T-cell (primary cell): ENCODE results near the gene GLI2. TPM values are rescaled to one million over a fixed set of nuclear protein-coding genes. Genes with fewer than 3 reads are reported as not detected.

Experiments
- ATAC-seq, 4 experiments: fragments of 200-7000 bp in 3 of 4; fragments of 150-1000 bp in 1 of 4; cut with Tn5 transposase; replicated peaks in 1 of 4; 1 replicate in 3 of 4; 2 replicates in 1 of 4; pipeline ENCODE4 v1.10.0; 2021; ENCODE audit warnings: moderate library complexity in 3 of 4, mild to moderate bottlenecking in 2 of 4, moderate number of reproducible peaks in 1 of 4
- CTCF ChIA-PET, 2 donors: fragments of 300-600 bp; sonication (Branson Sonifier 250); formaldehyde crosslinking; loops; one replicate each; lab custom pipeline; 2022; ENCODE audit warnings: antibody characterized with exemption in 2 of 2; lab: Charles Lee
- POLR2A ChIA-PET, 2 donors: fragments of 300-600 bp; sonication (Branson Sonifier 250); formaldehyde crosslinking; loops; one replicate each; lab custom pipeline; 2022; ENCODE audit warnings: antibody characterized with exemption in 2 of 2; lab: Charles Lee
- DNase-seq, 35 experiments: peaks; one replicate each; pipeline versions ENCODE4 v3.0.0 to v3.0.0-alpha.2; 2013 to 2023
- H3K27ac ChIP-seq: one replicate; pipeline ENCODE4 v1.5.1; 2013; ENCODE audit warnings: low read length
- H3K27me3 ChIP-seq, 2 experiments: replicated peaks in 1 of 2; 1 replicate in 1 of 2; 2 replicates in 1 of 2; pipeline versions ENCODE4 v1.6.1 to v1.7.0; 2013; ENCODE audit warnings: low read length in 1 of 2, mixed read lengths in 1 of 2; ENCODE audit not compliant: control insufficient read depth in 2 of 2, insufficient read depth in 2 of 2; ENCODE audit errors: extremely low read depth in 1 of 2
- H3K36me3 ChIP-seq, 2 donors: 1 replicate in 1 of 2; 2 replicates in 1 of 2; pipeline versions ENCODE4 v1.6.1 to v1.7.0; 2013; ENCODE audit warnings: low read length in 1 of 2; ENCODE audit not compliant: control insufficient read depth in 2 of 2, insufficient read depth in 1 of 2; ENCODE audit errors: extremely low read depth in 1 of 2
- H3K4me1 ChIP-seq, 2 experiments: 1 replicate in 1 of 2; 2 replicates in 1 of 2; pipeline versions ENCODE4 v1.6.1 to v1.7.0; 2013; ENCODE audit warnings: low read length in 2 of 2, mixed read lengths in 1 of 2; ENCODE audit not compliant: insufficient read depth in 2 of 2, control insufficient read depth in 1 of 2; ENCODE audit errors: extremely low read depth in 1 of 2
- H3K4me3 ChIP-seq, 2 donors: 1 replicate in 1 of 2; 2 replicates in 1 of 2; pipeline versions ENCODE4 v1.5.1 to v1.7.0; 2013; ENCODE audit warnings: mild to moderate bottlenecking in 2 of 2, low read length in 1 of 2, moderate library complexity in 1 of 2; ENCODE audit not compliant: control insufficient read depth in 1 of 2; ENCODE audit errors: extremely low read depth in 1 of 2
- H3K9me3 ChIP-seq: 2 replicates; pipeline ENCODE4 v1.7.0; 2013
- H3K27ac Mint-ChIP-seq, 2 donors: one replicate each; pipeline ENCODE4 v1.8.0; 2020 to 2021; ENCODE audit warnings: mild to moderate bottlenecking in 2 of 2, mixed read lengths in 2 of 2
- H3K27me3 Mint-ChIP-seq, 2 donors: one replicate each; pipeline ENCODE4 v1.8.0; 2021 to 2022; ENCODE audit warnings: mixed read lengths in 2 of 2
- H3K36me3 Mint-ChIP-seq: one replicate; pipeline ENCODE4 v1.8.0; 2021; ENCODE audit warnings: mixed read lengths
- H3K4me1 Mint-ChIP-seq, 3 donors: one replicate each; pipeline ENCODE4 v1.8.0; 2020 to 2022; ENCODE audit warnings: mixed read lengths in 3 of 3, mild to moderate bottlenecking in 1 of 3
- H3K4me3 Mint-ChIP-seq, 3 donors: one replicate each; pipeline ENCODE4 v1.8.0; 2020 to 2022; ENCODE audit warnings: mild to moderate bottlenecking in 3 of 3, mixed read lengths in 3 of 3, moderate library complexity in 3 of 3
- H3K9me3 Mint-ChIP-seq, 3 donors: one replicate each; pipeline ENCODE4 v1.8.0; 2020 to 2022; ENCODE audit warnings: mixed read lengths in 3 of 3
- WGBS: methylation state at CpG from one replicate; pipeline ENCODE4 v1.1.5; 2013; ENCODE audit warnings: missing lambda C conversion rate; ENCODE audit not compliant: insufficient coverage; 5-methylcytosine and 5-hydroxymethylcytosine counted together
- total RNA-seq, 35 experiments: library from RNA in 6 of 35; stranded (reverse) in 6 of 35; fragments of 120-200 nt in 1 of 35; gene quantifications; one replicate each; pipeline versions ENCODE4 v1.2.1 to v1.2.4 and lab custom pipeline; 2013 to 2026

GLI2 gene
- total RNA-seq, 5 donors from 2014 or later (not counting 1 experiment from before 2014, with no cell fraction given), result 0.25 TPM; not detected in 4

GRCh38 chr2:120773186-120773800, 37.6 kb downstream of the GLI2 start:
- Histone ChIP-seq H3K9me3 (no peaks in the 10 kb centered on the region), H3K4me3 (no peak overlapping the region), H3K27ac (no peak overlapping the region), H3K27me3 (peaks cover 0 to 8% of the 10 kb centered on the region in 2 experiments), H3K4me1 (no peaks in the 10 kb centered on the region), H3K36me3 (no peaks in the 10 kb centered on the region)
- ChIA-PET POLR2A (no interaction called here), CTCF (no interaction called here)
- H3K36me3 Mint-ChIP-seq, result no peaks in the 10 kb centered on the region
- WGBS, result 93% methylated on average over 14 of the region's 17 CpGs
- ATAC-seq (no peak), DNase-seq (no peak)
- no peaks in the 10 kb centered on the region for H3K9me3 Mint-ChIP-seq
- H3K27ac Mint-ChIP-seq, result no peak overlapping the region
- no peaks in the 10 kb centered on the region for H3K4me1 Mint-ChIP-seq
- no peaks in the 10 kb centered on the region for H3K27me3 Mint-ChIP-seq
- no peak overlapping the region for H3K4me3 Mint-ChIP-seq

DNA sequence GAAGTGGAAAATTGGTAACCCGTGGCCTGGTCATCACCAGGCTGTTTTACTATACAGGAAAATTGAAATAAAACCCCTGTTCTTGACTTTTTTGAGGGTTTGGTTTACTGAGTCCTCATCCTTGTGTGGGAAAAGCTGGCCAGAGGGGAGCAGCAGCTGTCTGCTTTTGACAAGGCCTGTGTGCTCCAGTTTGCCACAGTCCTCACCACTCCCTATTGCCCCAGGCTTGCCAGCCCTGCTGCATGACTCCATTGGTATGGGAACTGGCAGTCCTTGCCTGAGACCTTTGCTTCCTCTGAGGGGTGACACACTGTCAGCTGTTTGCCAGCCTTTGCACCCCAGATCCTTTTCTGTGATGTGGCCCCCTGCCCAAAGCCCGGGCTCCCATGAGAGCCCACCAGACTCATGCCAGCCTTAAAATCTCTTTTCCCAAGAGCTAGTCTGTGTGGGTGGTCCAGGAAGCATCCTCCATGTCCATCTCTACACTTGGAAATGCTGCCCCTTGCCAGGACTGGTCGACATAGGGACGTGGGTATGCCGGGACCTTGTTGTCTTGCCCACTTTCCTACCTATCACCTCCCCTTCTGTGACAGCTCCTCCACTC, 39.0 kb downstream of the GLI2 start:
- Histone ChIP-seq H3K4me3 (no peak overlapping the region), H3K4me1 (no peaks in the 10 kb centered on the region), H3K36me3 (no peaks in the 10 kb centered on the region), H3K27ac (no peak overlapping the region), H3K27me3 (peaks cover 0 to 8% of the 10 kb centered on the region in 2 experiments), H3K9me3 (no peaks in the 10 kb centered on the region)
- Mint-ChIP-seq H3K9me3 (no peaks in the 10 kb centered on the region), H3K4me1 (no peaks in the 10 kb centered on the region), H3K36me3 (no peaks in the 10 kb centered on the region), H3K27ac (no peak overlapping the region), H3K4me3 (no peak overlapping the region), H3K27me3 (no peaks in the 10 kb centered on the region)
- 88% methylated on average over 3 of the region's 5 CpGs for WGBS
- CTCF ChIA-PET, result no interaction called here
- DNase-seq (no peak), ATAC-seq (no peak)
- POLR2A ChIA-PET, result no interaction called here

DNA sequence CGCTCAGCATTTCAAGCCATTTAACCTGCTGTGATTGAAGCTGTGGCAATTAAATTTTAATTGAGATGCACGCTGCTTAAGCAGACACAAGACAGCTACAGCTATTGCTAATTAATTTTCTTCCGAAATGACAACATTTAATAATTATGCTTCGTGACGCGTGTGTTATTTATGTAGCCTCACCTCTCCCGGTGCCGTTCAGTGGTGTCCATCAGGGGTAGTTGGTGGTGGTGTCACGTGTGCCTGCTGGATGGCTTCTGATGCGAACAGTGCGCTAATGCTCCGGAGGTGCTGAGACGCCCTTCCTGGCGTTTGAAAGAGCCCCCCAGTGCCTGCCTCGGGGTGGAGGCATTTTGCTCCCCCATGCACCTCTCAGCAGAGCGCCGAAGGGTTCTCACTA, 39.5 kb downstream of the GLI2 start:
- DNase-seq (no peak), ATAC-seq (no peak)
- peaks cover 0 to 8% of the 10 kb centered on the region in 2 experiments for H3K27me3 ChIP-seq
- no peak overlapping the region for H3K4me3 ChIP-seq
- no peaks in the 10 kb centered on the region for H3K36me3 ChIP-seq
- Mint-ChIP-seq H3K4me1 (no peaks in the 10 kb centered on the region), H3K4me3 (no peak overlapping the region), H3K36me3 (no peaks in the 10 kb centered on the region), H3K27me3 (no peaks in the 10 kb centered on the region), H3K9me3 (no peaks in the 10 kb centered on the region), H3K27ac (no peak overlapping the region)
- CTCF ChIA-PET, result no interaction called here
- WGBS, result 83% methylated on average over 7 of the region's 17 CpGs
- H3K4me1 ChIP-seq, result no peaks in the 10 kb centered on the region
- no peaks in the 10 kb centered on the region for H3K9me3 ChIP-seq
- POLR2A ChIA-PET, result no interaction called here
- no peak overlapping the region for H3K27ac ChIP-seq

DNA sequence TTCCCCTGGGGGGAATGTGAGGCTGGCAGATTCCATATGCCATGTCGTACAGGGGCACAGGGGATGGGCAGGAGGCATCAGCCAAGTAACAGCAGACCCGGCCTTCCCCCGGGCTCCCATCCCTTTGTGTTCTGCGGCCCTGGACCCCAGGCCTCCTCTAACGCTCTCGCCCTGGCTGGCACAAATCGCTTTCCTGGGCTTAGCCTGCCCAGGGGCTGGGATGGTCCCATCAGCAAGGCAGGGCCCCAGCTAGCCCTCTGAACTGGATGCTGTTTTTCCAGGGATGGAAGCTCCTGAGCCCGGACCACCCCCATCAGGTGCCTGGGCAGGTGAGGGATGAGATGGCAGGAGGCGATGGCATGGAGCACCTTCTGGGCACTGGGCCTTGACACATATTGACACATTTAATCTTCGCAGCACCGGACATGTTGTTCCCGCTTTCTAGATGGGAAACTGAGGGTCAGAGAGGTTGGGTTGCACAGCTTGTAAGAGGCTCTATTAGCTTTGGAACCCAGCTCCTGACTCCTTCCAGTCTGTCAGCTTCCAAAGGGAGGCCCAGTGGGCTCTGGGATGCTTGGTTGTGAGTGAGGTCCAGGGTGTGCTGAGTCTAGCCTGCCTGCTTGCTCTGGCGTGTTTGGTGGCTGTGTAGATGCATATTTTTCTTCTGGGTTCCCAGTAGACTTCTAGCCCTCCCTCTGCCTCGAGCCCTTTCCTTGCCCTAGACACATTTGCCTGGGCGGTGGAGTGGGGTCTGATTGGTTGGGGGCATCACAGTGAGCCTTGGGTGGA, 40.3 kb downstream of the GLI2 start:
- no peak overlapping the region for H3K4me3 Mint-ChIP-seq
- no peak for DNase-seq

GRCh38 chr2:120776649-120777048, 41.0 kb downstream of the GLI2 start:
- H3K36me3 ChIP-seq, result no peaks in the 10 kb centered on the region
- H3K27me3 ChIP-seq, result peaks cover 0 to 15% of the 10 kb centered on the region in 2 experiments
- no peak overlapping the region for H3K27ac ChIP-seq
- H3K4me3 ChIP-seq, result no peak overlapping the region
- H3K27ac Mint-ChIP-seq, result no peak overlapping the region
- no peaks in the 10 kb centered on the region for H3K4me1 Mint-ChIP-seq
- no peaks in the 10 kb centered on the region for H3K4me1 ChIP-seq
- 97% methylated on average over 5 of the region's 9 CpGs for WGBS
- no peak for ATAC-seq
- ChIA-PET CTCF (no interaction called here), POLR2A (no interaction called here)
- DNase-seq, result no peak
- H3K27me3 Mint-ChIP-seq, result no peaks in the 10 kb centered on the region
- H3K9me3 ChIP-seq, result no peaks in the 10 kb centered on the region
- H3K9me3 Mint-ChIP-seq, result no peaks in the 10 kb centered on the region
- H3K4me3 Mint-ChIP-seq, result no peak overlapping the region
- H3K36me3 Mint-ChIP-seq, result no peaks in the 10 kb centered on the region

More for the DNA sequence above, 40.3 kb downstream of the GLI2 start:
- no peaks in the 10 kb centered on the region for H3K4me1 Mint-ChIP-seq
- no peaks in the 10 kb centered on the region for H3K36me3 Mint-ChIP-seq
- no peak overlapping the region for H3K27ac Mint-ChIP-seq
- WGBS, result 91% methylated on average over 12 of the region's 15 CpGs
- POLR2A ChIA-PET, result no interaction called here
- H3K27me3 Mint-ChIP-seq, result no peaks in the 10 kb centered on the region
- no peaks in the 10 kb centered on the region for H3K4me1 ChIP-seq
- no peak for ATAC-seq
- CTCF ChIA-PET, result no interaction called here
- H3K4me3 ChIP-seq, result no peak overlapping the region
- H3K36me3 ChIP-seq, result no peaks in the 10 kb centered on the region
- no peaks in the 10 kb centered on the region for H3K9me3 Mint-ChIP-seq
- H3K27ac ChIP-seq, result no peak overlapping the region
- H3K27me3 ChIP-seq, result peaks cover 0 to 14% of the 10 kb centered on the region in 2 experiments
- no peaks in the 10 kb centered on the region for H3K9me3 ChIP-seq

GRCh38 chr2:120777170-120777751, 41.6 kb downstream of the GLI2 start:
- ChIA-PET CTCF (no interaction called here), POLR2A (no interaction called here)
- no peaks in the 10 kb centered on the region for H3K36me3 Mint-ChIP-seq
- H3K27me3 Mint-ChIP-seq, result no peaks in the 10 kb centered on the region
- Histone ChIP-seq H3K9me3 (no peaks in the 10 kb centered on the region), H3K27me3 (peaks cover 0 to 15% of the 10 kb centered on the region in 2 experiments), H3K4me3 (no peak overlapping the region), H3K36me3 (no peaks in the 10 kb centered on the region), H3K27ac (no peak overlapping the region), H3K4me1 (no peaks in the 10 kb centered on the region)
- no peak overlapping the region for H3K4me3 Mint-ChIP-seq
- ATAC-seq, result no peak
- DNase-seq, result no peak
- H3K4me1 Mint-ChIP-seq, result no peaks in the 10 kb centered on the region
- no peak overlapping the region for H3K27ac Mint-ChIP-seq
- 67% methylated on average over 9 of the region's 14 CpGs for WGBS
- H3K9me3 Mint-ChIP-seq, result no peaks in the 10 kb centered on the region
